GM18508 (cell line): ENCODE results near the gene ADORA3.
"Not testable (repeated sequence)": the region's sequence is repeated elsewhere in the genome, so short reads cannot be mapped to it uniquely, and the experiment has no call there.

Experiments
- ATAC-seq: cut with Tn5 transposase; IDR thresholded peaks from one replicate; pipeline ENCODE4 v1.9.1; 2021; ENCODE audit warnings: moderate number of reproducible peaks; ENCODE audit not compliant: insufficient read depth, unreplicated experiment

ADORA3 gene

GRCh38 chr1:111503585-111504060, at the start of gene ADORA3, which contains the start of gene TMIGD3:
Gene ADORA3 (minus strand): TSS chr1:111503633. CDS start chr1:111503354, 279 bp downstream.
Gene TMIGD3 (minus strand): TSS chr1:111503633. CDS start chr1:111503354, 279 bp downstream.
- ATAC-seq, result no peak

GRCh38 chr1:111553196-111553595, 49.8 kb upstream of the ADORA3 start:
- no peak for ATAC-seq

DNA sequence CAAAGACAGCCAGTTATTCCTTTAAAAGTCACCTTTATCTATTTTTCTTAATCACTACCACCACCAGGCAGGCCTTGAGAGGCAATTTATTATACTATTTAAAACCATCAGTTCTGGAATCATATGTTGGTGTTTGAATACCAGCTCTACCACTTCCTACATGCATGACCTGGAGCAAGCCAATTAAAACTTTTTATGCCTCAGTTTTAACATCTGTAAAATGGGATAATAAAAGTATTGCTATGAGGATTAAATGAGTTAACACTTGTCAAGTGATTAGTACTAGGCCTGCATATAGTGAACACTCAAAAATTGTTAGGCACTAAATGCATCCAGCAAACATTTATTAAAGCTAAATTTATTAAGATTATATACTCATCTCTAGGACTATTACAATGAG, 49.2 kb upstream of the ADORA3 start:
- ATAC-seq, result no peak

- ATAC-seq, result no peak
Measured at GRCh38 chr1:111551623-111552411, 48.4 kb upstream of the ADORA3 start.

GRCh38 chr1:111547786-111548185, 44.4 kb upstream of the ADORA3 start:
- not testable (repeated sequence) for ATAC-seq

DNA sequence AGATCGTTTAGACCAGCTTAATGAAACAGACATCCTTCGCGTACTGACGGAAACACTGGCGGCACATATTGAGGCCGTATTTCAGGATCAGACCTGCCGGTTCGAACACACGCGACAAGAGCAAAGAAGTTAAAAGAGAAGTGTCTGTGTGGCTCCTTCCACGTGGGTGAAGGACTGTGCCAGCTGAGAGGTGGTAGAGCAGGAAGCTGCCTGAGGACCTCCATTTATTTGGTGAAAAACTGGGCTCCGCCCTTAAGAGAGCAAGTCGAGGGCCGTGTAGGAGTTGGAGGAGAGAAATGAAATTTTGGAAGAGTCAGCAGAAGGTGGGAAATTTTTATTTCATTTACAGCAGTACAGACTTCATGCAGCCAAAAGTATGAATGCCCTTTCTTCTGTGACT, 38.8 kb upstream of the ADORA3 start:
- ATAC-seq, result no peak

GRCh38 chr1:111541721-111542120, 38.3 kb upstream of the ADORA3 start:
- ATAC-seq, result no peak

- no peak for ATAC-seq
Measured at GRCh38 chr1:111540928-111541327, 37.5 kb upstream of the ADORA3 start.

- ATAC-seq, result no peak
Measured at GRCh38 chr1:111538343-111539025, 35.1 kb upstream of the ADORA3 start.

- ATAC-seq, result no peak
Measured at GRCh38 chr1:111535256-111536191, 32.1 kb upstream of the ADORA3 start.

DNA sequence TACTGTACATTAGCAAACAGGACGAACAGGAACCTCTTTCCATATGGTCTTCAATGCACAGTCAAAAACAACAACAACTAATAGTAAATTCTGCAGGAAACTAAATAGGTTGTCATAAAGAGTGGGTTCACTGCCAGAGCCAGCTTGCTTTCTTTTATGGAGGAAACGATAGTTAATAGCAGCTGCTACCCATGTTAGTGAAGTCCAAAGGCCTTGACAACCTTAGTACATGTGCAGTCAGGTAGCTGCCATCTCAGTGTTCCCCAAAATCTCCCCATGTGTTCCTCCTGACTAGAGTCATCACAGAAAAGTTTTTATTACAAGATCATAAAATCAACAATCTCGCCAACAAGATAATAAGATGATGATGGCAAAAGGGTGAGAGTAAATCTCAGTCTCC, 16.6 kb upstream of the ADORA3 start:
- ATAC-seq, result no peak

GRCh38 chr1:111517469-111518225, 14.2 kb upstream of the ADORA3 start:
- no peak for ATAC-seq

GRCh38 chr1:111516005-111516535, 12.6 kb upstream of the ADORA3 start:
- ATAC-seq, result no peak

DNA sequence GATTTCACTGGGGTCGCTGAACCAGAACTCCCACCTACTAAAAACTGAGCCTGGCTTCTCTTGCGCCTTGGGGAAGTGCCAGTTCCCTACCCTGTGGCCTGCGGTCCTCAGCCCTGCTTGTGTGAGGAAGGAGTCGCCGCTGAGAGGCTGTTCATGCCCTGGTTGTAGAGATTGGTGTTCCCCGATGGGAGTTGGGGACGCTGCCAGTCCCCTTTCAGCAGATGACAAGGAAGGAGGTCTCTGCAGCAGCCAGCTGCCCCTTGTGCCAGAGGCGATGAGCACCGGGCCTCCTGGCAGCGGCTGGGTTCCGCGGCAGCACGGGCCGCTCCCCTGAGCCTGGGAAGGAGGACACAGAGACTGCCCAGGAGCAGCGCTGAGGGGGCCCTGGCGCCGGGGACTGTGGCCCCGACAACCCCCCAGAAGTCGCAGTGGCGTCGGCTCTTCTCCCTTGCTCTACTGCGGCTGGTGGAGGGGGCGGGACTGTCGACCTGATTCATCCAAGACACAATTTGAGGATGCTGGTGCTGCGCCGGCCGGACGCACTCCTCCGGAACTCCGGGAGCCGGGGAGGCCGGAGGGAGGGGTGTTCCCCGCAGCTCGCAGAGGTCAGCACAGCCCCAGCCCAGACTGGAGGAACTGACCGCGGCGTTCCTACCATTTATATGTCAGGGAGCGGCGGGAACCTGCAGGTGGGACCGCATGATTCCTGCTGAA, 12.0 kb upstream of the ADORA3 start:
- no peak for ATAC-seq

DNA sequence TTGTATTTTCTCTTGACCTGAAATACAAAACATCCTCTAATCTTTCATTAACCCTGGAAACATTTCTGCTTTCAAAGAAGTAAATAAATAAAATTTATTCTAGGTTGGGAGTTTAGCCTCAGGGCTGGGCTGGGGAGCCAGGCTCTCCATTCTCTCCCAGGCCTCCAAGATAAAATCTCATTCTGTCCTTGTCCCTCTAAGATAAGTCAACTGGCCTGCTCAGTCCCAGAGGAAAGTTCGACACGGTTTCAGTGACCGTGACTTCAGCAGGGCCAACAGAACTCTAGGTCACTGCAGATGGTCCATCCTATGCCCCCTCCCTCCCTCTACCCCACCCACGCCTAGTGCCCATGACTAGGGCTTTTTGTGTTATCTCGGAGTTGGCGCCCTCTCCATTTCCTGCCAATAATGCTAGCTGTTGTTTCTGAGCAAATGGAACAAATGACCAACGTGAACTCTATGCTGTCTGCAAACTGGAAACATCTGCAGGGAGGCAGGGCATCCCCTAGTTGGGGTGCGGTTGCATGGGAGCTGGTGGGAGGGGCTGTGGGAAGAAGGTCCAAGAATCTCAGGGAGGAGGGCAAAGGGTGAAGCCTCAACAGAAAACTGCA, 10.1 kb upstream of the ADORA3 start:
- ATAC-seq, result no peak

DNA sequence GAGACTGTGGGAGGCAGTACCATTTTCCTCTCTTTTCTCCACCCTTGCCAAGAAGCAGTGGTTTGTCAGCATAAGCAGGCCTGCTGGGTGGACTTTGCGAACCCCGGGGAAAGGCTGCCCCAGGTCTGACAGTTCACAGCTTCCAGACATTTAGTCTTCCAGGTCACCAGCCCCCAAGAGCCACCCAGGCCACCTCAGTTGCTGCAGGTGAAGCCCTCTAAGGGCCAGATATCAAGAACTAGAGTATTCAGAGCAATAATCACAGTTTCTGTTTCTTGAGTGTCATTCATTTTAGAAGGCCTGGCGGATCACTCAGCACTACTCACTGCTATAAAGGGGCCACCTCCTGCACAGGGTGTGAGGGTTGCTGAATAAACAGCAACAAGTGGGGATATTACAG, 9.5 kb upstream of the ADORA3 start:
- no peak for ATAC-seq

DNA sequence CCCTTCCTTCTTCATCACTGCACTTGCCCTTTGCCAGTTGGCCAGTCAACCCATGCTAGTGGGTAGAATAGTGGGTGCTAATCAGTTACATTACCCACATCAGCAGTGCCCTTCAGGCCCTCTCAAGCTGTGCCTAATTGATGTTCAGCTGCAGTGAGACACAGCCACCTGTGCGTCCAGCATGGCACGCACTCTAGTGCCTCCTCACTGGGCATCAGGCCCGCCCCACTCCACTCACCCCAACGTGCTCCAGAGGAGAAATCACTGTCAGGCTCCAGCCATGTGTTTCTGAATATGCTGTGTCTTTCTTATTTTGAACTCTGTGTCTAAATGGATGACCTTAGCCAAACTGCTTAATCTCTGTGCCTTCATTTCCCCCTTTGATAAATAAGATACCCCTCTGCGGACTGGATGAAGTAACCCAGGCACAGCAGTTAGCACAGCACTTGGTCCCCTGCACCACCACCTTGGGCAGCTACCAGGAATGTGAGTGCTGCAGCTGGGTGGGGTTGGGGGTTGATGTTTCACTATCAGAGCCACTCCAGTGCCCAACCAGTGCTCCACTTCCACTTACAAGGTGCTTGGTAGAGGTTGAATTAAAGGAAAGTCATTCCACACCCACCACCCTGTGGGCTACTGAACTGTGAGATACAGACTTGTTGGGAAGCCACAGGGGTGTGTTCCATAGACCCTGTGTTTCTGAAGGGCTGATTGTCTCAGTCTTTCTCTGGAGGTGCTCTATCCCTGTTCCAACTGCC, 8.9 kb upstream of the ADORA3 start:
- ATAC-seq, result no peak

- no peak for ATAC-seq
Measured at GRCh38 chr1:111511370-111511769, 7.9 kb upstream of the ADORA3 start.
